CD4-positive, alpha-beta memory T cell (primary cell): Measurements from ENCODE around the gene GHRH. TPM values are rescaled to one million over a fixed set of nuclear protein-coding genes. Genes with fewer than 3 reads are reported as not detected.

ENCODE experiments used
- CTCF ChIA-PET: fragments of 350-600 bp; sonication (Branson Sonifier 250); formaldehyde crosslinking; loops from one replicate; lab custom pipeline; 2021; ENCODE audit warnings: inconsistent platforms; ENCODE audit not compliant: partially characterized antibody; lab: Charles Lee
- POLR2A ChIA-PET: fragments of 350-600 bp; sonication (Branson Sonifier 250); formaldehyde crosslinking; loops from one replicate; lab custom pipeline; 2021; ENCODE audit not compliant: partially characterized antibody; lab: Charles Lee
- DNase-seq, 5 donors: peaks; one replicate each; pipeline versions ENCODE4 v3.0.0 to v3.0.0-alpha.2; 2020 to 2022; ENCODE audit warnings: mixed read lengths in 1 of 5
- H3K27ac ChIP-seq: one replicate; pipeline ENCODE4 v1.7.0; 2013; ENCODE audit warnings: low read depth, low read length
- H3K27me3 ChIP-seq: 2 replicates; pipeline ENCODE4 v1.7.0; 2013; ENCODE audit warnings: mild to moderate bottlenecking, low read length, moderate library complexity; ENCODE audit not compliant: insufficient read depth
- H3K36me3 ChIP-seq: 2 replicates; pipeline ENCODE4 v1.7.0; 2013; ENCODE audit warnings: mild to moderate bottlenecking, low read length, moderate library complexity; ENCODE audit not compliant: insufficient read depth
- H3K4me1 ChIP-seq: 2 replicates; pipeline ENCODE4 v1.7.0; 2013; ENCODE audit warnings: mild to moderate bottlenecking, low read length, moderate library complexity; ENCODE audit not compliant: insufficient read depth
- H3K4me3 ChIP-seq, 2 donors: one replicate each; pipeline ENCODE4 v1.7.0; 2013; ENCODE audit warnings: low read length in 2 of 2, mild to moderate bottlenecking in 1 of 2
- H3K9me3 ChIP-seq, 2 donors: one replicate each; pipeline ENCODE4 v1.7.0; 2013; ENCODE audit warnings: low read length in 2 of 2, control low read depth in 1 of 2; ENCODE audit not compliant: control insufficient read depth in 1 of 2
- H3K27ac Mint-ChIP-seq, 7 donors: one replicate each; pipeline ENCODE4 v1.8.0; 2020 to 2021; ENCODE audit warnings: mixed read lengths in 7 of 7, mild to moderate bottlenecking in 6 of 7, inconsistent platforms in 3 of 7, moderate library complexity in 3 of 7
- H3K27me3 Mint-ChIP-seq, 2 donors: one replicate each; pipeline ENCODE4 v1.8.0; 2020 to 2021; ENCODE audit warnings: mixed read lengths in 2 of 2
- H3K36me3 Mint-ChIP-seq, 2 donors: one replicate each; pipeline ENCODE4 v1.8.0; 2020 to 2021; ENCODE audit warnings: mixed read lengths in 2 of 2, inconsistent platforms in 1 of 2, mild to moderate bottlenecking in 1 of 2
- H3K4me1 Mint-ChIP-seq, 4 donors: one replicate each; pipeline ENCODE4 v1.8.0; 2020 to 2021; ENCODE audit warnings: mixed read lengths in 4 of 4, mild to moderate bottlenecking in 1 of 4
- H3K4me3 Mint-ChIP-seq, 8 donors: one replicate each; pipeline ENCODE4 v1.8.0; 2020 to 2021; ENCODE audit warnings: mixed read lengths in 8 of 8, mild to moderate bottlenecking in 7 of 8, moderate library complexity in 6 of 8, inconsistent platforms in 3 of 8
- H3K9me3 Mint-ChIP-seq, 8 donors: one replicate each; pipeline ENCODE4 v1.8.0; 2020 to 2021; ENCODE audit warnings: mixed read lengths in 8 of 8, mild to moderate bottlenecking in 5 of 8, inconsistent platforms in 3 of 8, moderate library complexity in 1 of 8
- intact Hi-C: fragments of 100-400 bp; cut with micrococcal nuclease; formaldehyde crosslinking; loops from one replicate; pipeline ENCODE4 v1.15.1; 2023
- polyA plus RNA-seq, 2 donors: library from polyadenylated mRNA; unstranded; fragments of 300-500 nt; fragmentation: Illumina TruSeq; gene quantifications; one replicate each; pipeline ENCODE4 v1.2.3, GENCODE V29; 2021
- total RNA-seq, 2 experiments: library from RNA; stranded (reverse); gene quantifications; one replicate each; pipeline ENCODE4 v1.2.3, GENCODE V29; 2021

Gene GHRH
- total and polyA plus RNA-seq, 4 experiments from 2014 or later: not detected

DNA sequence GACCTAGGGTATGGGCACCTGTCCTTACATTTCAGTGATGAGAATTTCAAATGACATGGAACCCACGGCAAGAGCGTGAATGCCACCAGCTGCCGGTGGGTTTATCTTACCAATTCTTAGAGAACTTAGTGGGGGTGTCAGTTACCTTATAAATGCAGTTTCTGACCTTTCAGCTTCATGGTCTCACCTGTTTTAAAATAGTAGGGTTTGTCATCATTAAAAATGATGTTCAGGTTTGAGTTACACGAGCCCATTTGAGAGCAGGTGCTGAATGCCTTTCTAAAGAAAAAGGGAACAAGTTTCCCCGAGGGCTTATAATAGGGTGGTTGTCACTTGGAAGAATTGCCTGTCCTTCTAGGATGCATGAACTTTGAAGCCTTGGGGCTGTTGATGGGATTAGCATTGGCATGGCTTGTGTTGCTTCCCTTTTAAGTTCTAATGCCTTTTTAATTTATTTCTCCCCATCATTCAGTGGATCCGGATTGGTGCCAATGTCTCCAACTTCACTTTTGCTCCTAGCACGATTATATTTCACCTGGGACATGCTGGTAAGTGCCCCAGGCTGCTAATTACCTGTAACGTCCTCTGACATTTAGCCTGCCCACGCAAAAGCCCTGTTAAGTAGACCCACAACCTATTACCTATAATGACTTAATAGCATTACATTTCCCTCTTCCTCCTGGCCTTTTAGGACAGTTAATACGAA lies 27.9 kb downstream of the GHRH start:
- no peak overlapping the region for H3K27ac ChIP-seq
- ChIA-PET CTCF (no interaction called here), POLR2A (no interaction called here)
- Mint-ChIP-seq H3K27ac (peak overlapping the region in 1 of 7 donors; percentile 72), H3K36me3 (peaks cover 78 to 90% of the 10 kb centered on the region in 2 donors), H3K9me3 (no peaks in the 10 kb centered on the region), H3K4me1 (peaks cover 0 to 3% (median under 1%) of the 10 kb centered on the region in 4 donors), H3K27me3 (no peaks in the 10 kb centered on the region), H3K4me3 (no peak overlapping the region)
- no peaks in the 10 kb centered on the region for H3K4me1 ChIP-seq
- no peaks in the 10 kb centered on the region for H3K9me3 ChIP-seq
- peaks cover 95% of the 10 kb centered on the region for H3K36me3 ChIP-seq
- intact Hi-C loops: no loop called here
- no peak overlapping the region for H3K4me3 ChIP-seq
- no peak for DNase-seq
- no peaks in the 10 kb centered on the region for H3K27me3 ChIP-seq

DNA sequence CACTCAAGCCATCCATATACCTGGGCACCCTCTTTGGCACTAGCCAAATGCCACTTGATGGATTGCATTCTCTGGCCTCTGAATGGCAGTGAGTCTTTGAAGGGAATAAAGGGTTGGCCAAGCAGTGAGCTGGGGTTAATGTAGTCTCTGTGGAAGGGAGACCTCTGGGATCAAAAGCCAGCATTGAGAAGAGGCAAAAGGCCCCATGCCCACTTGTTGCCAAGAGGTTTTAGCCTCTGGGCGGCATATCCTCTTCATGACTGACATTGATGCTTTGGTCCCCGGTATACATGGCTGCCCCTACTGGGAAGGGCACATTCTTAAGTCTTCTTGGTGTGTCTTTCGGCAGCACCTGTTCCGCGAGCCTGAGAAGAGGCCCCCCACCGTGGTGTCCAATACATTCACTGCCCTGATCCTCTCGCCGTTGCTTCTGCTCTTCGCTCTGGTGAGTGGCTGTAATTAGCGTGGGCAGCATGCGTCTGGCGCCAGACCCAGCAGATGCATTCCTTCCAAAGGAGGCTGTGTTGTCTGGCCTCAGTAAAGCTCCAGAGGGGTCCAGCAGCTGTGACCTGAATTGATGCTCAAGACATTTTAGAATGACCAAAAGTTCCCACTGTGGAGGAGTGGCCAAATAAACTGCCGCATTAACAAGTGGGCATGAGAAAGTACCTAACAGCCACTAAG lies 29.5 kb downstream of the GHRH start:
- peaks cover 82 to 95% of the 10 kb centered on the region in 2 donors for H3K36me3 Mint-ChIP-seq
- DNase-seq: no peak
- no peaks in the 10 kb centered on the region for H3K9me3 ChIP-seq
- peaks cover 95% of the 10 kb centered on the region for H3K36me3 ChIP-seq
- ChIA-PET CTCF (no interaction called here), POLR2A (no interaction called here)
- H3K27ac ChIP-seq: no peak overlapping the region
- H3K9me3 Mint-ChIP-seq: no peaks in the 10 kb centered on the region
- no peak overlapping the region for H3K4me3 ChIP-seq
- intact Hi-C loops: no loop called here
- H3K4me3 Mint-ChIP-seq: no peak overlapping the region
- no peak overlapping the region for H3K27ac Mint-ChIP-seq
- no peaks in the 10 kb centered on the region for H3K27me3 ChIP-seq
- H3K4me1 ChIP-seq: no peaks in the 10 kb centered on the region
- H3K27me3 Mint-ChIP-seq: no peaks in the 10 kb centered on the region
- H3K4me1 Mint-ChIP-seq: peaks cover 0 to 3% (median under 1%) of the 10 kb centered on the region in 4 donors

DNA sequence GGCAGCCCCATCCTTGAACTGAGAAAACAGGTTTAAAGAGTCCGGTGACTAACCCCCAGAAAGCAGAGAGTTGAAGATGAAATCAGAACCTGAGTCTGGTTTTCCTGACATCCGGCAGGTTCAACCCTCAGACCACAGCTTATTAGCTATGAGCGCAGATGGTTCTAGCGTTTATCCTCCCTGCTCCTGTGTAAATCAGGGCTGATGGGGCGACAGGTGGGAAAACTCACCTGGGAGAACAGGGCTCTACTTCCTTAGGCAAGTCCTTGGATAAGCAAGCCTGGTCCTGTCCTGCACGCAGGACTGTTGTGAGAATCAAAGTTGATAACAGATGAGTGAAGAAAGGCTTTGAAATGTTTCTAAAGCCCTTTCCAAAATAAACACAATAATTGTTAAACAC lies 31.4 kb downstream of the GHRH start:
- intact Hi-C loops: no loop called here
- peaks cover 0 to 3% (median under 1%) of the 10 kb centered on the region in 4 donors for H3K4me1 Mint-ChIP-seq
- DNase-seq: no peak
- Histone ChIP-seq H3K27me3 (no peaks in the 10 kb centered on the region), H3K36me3 (peaks cover 99% of the 10 kb centered on the region), H3K9me3 (no peaks in the 10 kb centered on the region), H3K4me3 (no peak overlapping the region), H3K27ac (no peak overlapping the region), H3K4me1 (no peaks in the 10 kb centered on the region)
- no peaks in the 10 kb centered on the region for H3K9me3 Mint-ChIP-seq
- H3K36me3 Mint-ChIP-seq: peaks cover 78 to 91% of the 10 kb centered on the region in 2 donors
- ChIA-PET POLR2A (interaction anchor here (0.6 kb wide), 1 partner anchor 263 kb away, joined by 3 read pairs; no protein-coding TSS in a partner anchor), CTCF (interaction anchor here (1.8 kb wide), 1 partner anchor 35 kb away, joined by 5 read pairs; no protein-coding TSS in a partner anchor)
- H3K27ac Mint-ChIP-seq: peak overlapping the region in 1 of 7 donors; percentile 75
- no peak overlapping the region for H3K4me3 Mint-ChIP-seq
- no peaks in the 10 kb centered on the region for H3K27me3 Mint-ChIP-seq

DNA sequence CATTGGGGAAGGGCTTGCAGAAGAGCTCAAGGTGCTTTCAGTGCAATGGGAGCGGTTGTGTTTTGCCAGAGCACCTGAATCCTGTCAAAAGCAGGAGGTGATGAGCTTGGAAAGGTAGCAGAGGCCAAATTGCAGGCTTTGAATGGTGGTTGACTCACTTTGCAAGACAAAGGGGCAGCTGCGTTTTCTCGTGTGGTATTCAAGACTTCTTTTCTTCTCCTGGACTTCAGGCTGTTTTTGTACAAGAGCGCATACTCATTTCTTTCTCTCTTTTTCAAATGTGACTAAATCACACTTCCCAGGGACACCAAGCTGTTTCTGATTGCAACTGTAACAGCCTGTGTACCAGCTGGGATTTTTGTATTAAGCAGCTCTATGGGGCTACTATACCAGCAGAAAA lies 32.3 kb downstream of the GHRH start:
- no peaks in the 10 kb centered on the region for H3K4me1 ChIP-seq
- peaks cover 99% of the 10 kb centered on the region for H3K36me3 ChIP-seq
- Mint-ChIP-seq H3K27ac (peak overlapping the region in 1 of 7 donors; percentile 13), H3K27me3 (no peaks in the 10 kb centered on the region), H3K9me3 (no peaks in the 10 kb centered on the region), H3K4me1 (peaks cover 0 to 3% (median under 1%) of the 10 kb centered on the region in 4 donors), H3K4me3 (no peak overlapping the region), H3K36me3 (peaks cover 79 to 91% of the 10 kb centered on the region in 2 donors)
- ChIA-PET POLR2A (no interaction called here), CTCF (interaction anchor here (1.1 to 1.8 kb wide), 2 partner anchors 34 to 38 kb away, joined by 3 to 5 read pairs; no protein-coding TSS in a partner anchor)
- no peak overlapping the region for H3K27ac ChIP-seq
- H3K4me3 ChIP-seq: no peak overlapping the region
- no peak for DNase-seq
- H3K27me3 ChIP-seq: no peaks in the 10 kb centered on the region
- intact Hi-C loops: no loop called here
- H3K9me3 ChIP-seq: no peaks in the 10 kb centered on the region

DNA sequence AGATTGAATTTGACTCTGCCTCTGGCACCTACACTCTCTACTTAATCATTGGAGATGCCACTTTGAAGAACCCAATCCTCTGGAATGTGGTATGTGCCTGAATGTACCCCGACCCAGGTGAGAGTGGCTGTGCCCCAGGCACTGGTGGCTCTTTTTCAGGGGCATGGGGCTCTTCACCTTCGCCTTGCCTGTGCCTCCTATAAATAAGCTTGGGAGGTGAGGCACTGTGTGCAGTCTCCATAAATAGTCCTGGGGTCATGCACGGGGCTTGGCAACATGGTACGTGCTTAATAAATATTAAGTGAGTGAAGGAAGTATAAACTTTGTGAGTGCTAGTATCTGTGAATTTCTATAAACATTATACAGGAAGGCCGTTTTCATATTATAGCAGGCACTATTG lies 33.0 kb downstream of the GHRH start:
- H3K4me3 Mint-ChIP-seq: no peak overlapping the region
- no peak overlapping the region for H3K4me3 ChIP-seq
- DNase-seq: no peak
- intact Hi-C loops: no loop called here
- H3K9me3 Mint-ChIP-seq: no peaks in the 10 kb centered on the region
- H3K4me1 Mint-ChIP-seq: peaks cover 0 to 3% (median under 1%) of the 10 kb centered on the region in 4 donors
- H3K9me3 ChIP-seq: no peaks in the 10 kb centered on the region
- no peaks in the 10 kb centered on the region for H3K4me1 ChIP-seq
- H3K27ac ChIP-seq: no peak overlapping the region
- H3K27me3 ChIP-seq: no peaks in the 10 kb centered on the region
- POLR2A ChIA-PET: no interaction called here
- H3K27me3 Mint-ChIP-seq: no peaks in the 10 kb centered on the region
- CTCF ChIA-PET: interaction anchor here (1.1 to 1.8 kb wide), 2 partner anchors 33 to 37 kb away, joined by 3 to 5 read pairs; no protein-coding TSS in a partner anchor
- H3K36me3 Mint-ChIP-seq: peaks cover 79 to 91% of the 10 kb centered on the region in 2 donors
- no peak overlapping the region for H3K27ac Mint-ChIP-seq
- H3K36me3 ChIP-seq: peaks cover 99% of the 10 kb centered on the region

DNA sequence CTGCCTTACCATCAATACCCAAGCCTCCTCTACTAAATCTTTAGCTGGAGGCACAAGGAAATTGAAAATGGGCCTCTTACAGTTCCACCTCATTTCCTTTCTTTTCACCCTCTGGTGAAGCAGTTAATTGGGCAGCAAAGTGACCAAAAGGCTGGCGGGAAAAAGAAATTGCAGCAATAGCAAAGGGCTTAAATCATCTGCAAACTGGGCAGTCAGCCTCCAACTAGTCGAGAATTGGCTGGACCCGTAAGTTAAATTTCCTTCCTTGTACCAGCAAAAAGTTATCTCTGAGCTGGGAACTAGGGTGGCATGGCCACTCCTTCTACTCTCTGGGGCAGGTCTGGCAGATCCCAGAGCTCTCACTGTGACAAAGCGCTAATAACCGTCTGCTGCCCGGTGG lies 33.5 kb downstream of the GHRH start:
- intact Hi-C loops: no loop called here
- ChIA-PET POLR2A (no interaction called here), CTCF (interaction anchor here (1.0 kb wide), 1 partner anchor 32 kb away, joined by 3 read pairs; no protein-coding TSS in a partner anchor)
- Mint-ChIP-seq H3K27ac (no peak overlapping the region), H3K4me3 (no peak overlapping the region), H3K9me3 (no peaks in the 10 kb centered on the region), H3K27me3 (no peaks in the 10 kb centered on the region), H3K36me3 (peaks cover 83 to 92% of the 10 kb centered on the region in 2 donors), H3K4me1 (peaks cover 0 to 3% (median under 1%) of the 10 kb centered on the region in 4 donors)
- no peak for DNase-seq
- H3K4me3 ChIP-seq: no peak overlapping the region
- no peaks in the 10 kb centered on the region for H3K9me3 ChIP-seq
- H3K27me3 ChIP-seq: no peaks in the 10 kb centered on the region
- H3K36me3 ChIP-seq: peaks cover 100% of the 10 kb centered on the region
- no peak overlapping the region for H3K27ac ChIP-seq
- no peaks in the 10 kb centered on the region for H3K4me1 ChIP-seq

DNA sequence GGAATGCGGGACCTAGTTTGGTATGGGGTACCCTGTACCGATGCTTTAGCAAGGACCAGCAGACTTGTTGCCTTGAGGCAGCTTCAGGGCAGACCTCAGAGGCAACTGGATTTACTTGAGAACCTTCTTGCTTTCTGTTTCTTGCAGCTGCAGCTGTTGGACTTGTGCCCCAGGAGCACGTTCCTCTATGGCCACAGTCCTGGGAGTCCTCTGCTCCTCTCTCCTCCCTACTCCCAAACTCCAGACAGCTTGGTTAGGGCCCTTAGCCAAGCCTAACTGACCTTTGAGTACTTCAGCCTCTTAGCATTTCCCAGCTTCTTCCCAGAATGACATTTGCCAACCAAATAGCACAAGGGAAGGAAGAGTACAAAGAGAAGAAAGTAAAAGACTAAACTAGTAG lies 34.7 kb downstream of the GHRH start:
- ChIA-PET POLR2A (no interaction called here), CTCF (no interaction called here)
- H3K4me3 ChIP-seq: no peak overlapping the region
- intact Hi-C loops: no loop called here
- no peaks in the 10 kb centered on the region for H3K27me3 ChIP-seq
- Mint-ChIP-seq H3K27me3 (no peaks in the 10 kb centered on the region), H3K4me1 (peaks cover 0 to 3% (median under 1%) of the 10 kb centered on the region in 4 donors), H3K4me3 (no peak overlapping the region), H3K36me3 (peaks cover 82 to 90% of the 10 kb centered on the region in 2 donors), H3K9me3 (no peaks in the 10 kb centered on the region), H3K27ac (peak overlapping the region in 1 of 7 donors; percentile 63)
- peaks cover 100% of the 10 kb centered on the region for H3K36me3 ChIP-seq
- no peaks in the 10 kb centered on the region for H3K9me3 ChIP-seq
- H3K4me1 ChIP-seq: no peaks in the 10 kb centered on the region
- no peak overlapping the region for H3K27ac ChIP-seq
- no peak for DNase-seq
